K562 (cell line): ENCODE results near the gene SSR2. TPM values are rescaled to one million over a fixed set of nuclear protein-coding genes. Genes with fewer than 3 reads are reported as not detected.

Experiments
- ELF1 ChIP-seq: fragments of 200-800 bp; sonication (Bioruptor generic); IDR thresholded peaks from 2 replicates; pipeline ENCODE4 v1.6.1; 2016; ENCODE audit warnings: missing genetic modification characterization, missing compliant biosample characterization
- ESRRA ChIP-seq: fragments of 450-650 bp; IDR thresholded peaks from 2 replicates; pipeline ENCODE4 v1.6.1; 2014; ENCODE audit warnings: low read depth, mild to moderate bottlenecking, moderate library complexity, borderline replicate concordance
- FOS ChIP-seq: IDR thresholded peaks from 3 replicates; pipeline ENCODE4 v1.6.1; 2011; ENCODE audit not compliant: insufficient read length; ENCODE audit errors: extremely low read depth
- GTF2E2 ChIP-seq: fragments of 200-800 bp; sonication (Bioruptor generic); IDR thresholded peaks from 2 replicates; pipeline ENCODE4 v1.6.1; 2016; ENCODE audit warnings: missing genetic modification characterization, missing compliant biosample characterization
- HLTF ChIP-seq: fragments of 450-650 bp; IDR thresholded peaks from 2 replicates; pipeline ENCODE4 v1.6.1; 2016
- HNRNPH1 ChIP-seq: fragments of 200-400 bp; formaldehyde crosslinking; optimal IDR thresholded peaks from 2 replicates; pipeline ENCODE3; 2017; ENCODE audit warnings: low read depth, mild to moderate bottlenecking, low read length, moderate library complexity
- HNRNPK ChIP-seq: fragments of 200-400 bp; formaldehyde crosslinking; IDR thresholded peaks from one replicate; pipeline ENCODE4 v1.6.1; 2018; ENCODE audit warnings: mild to moderate bottlenecking, low read depth, low read length; ENCODE audit not compliant: poor library complexity, severe bottlenecking
- MBD2 ChIP-seq: sonication (generic); IDR thresholded peaks from 2 replicates; pipeline ENCODE4 v1.6.1; 2016; ENCODE audit warnings: low read depth, borderline replicate concordance
- POLR2AphosphoS5 ChIP-seq: IDR thresholded peaks from 2 replicates; pipeline ENCODE4 v1.6.1; 2011; ENCODE audit warnings: mild to moderate bottlenecking, low read depth, low read length, moderate library complexity; ENCODE audit not compliant: control insufficient read depth, insufficient read depth
- RBM17 ChIP-seq: fragments of 200-400 bp; formaldehyde crosslinking; IDR thresholded peaks from 2 replicates; pipeline ENCODE4 v1.6.1; 2017; ENCODE audit warnings: low read depth, mild to moderate bottlenecking, low read length, borderline replicate concordance
- RNF2 ChIP-seq: sonication (generic); IDR thresholded peaks from 2 replicates; pipeline ENCODE4 v1.6.1; 2016
- SIN3B ChIP-seq: fragments of 450-650 bp; IDR thresholded peaks from 2 replicates; pipeline ENCODE4 v1.6.1; 2017; ENCODE audit warnings: low read depth, mild to moderate bottlenecking, moderate library complexity
- SNRNP70 ChIP-seq: fragments of 200-400 bp; formaldehyde crosslinking; optimal IDR thresholded peaks from 2 replicates; pipeline ENCODE3; 2017; ENCODE audit warnings: low read depth, low read length
- TAF1 ChIP-seq: IDR thresholded peaks from 2 replicates; pipeline ENCODE4 v1.6.1; 2011; ENCODE audit warnings: mild to moderate bottlenecking, low read length, moderate library complexity; ENCODE audit not compliant: insufficient read depth, control insufficient read depth, severe bottlenecking; ENCODE audit errors: extremely low read depth
- TRIM24 ChIP-seq, 2 experiments: fragments of 450-650 bp; IDR thresholded peaks; 2 replicates each; pipeline ENCODE4 v1.6.1; 2016
- ZKSCAN8 ChIP-seq: fragments of 200-800 bp; sonication (Bioruptor generic); IDR thresholded peaks from 2 replicates; pipeline ENCODE4 v1.6.1; 2016; ENCODE audit warnings: missing genetic modification characterization, missing compliant biosample characterization
- ZNF133 ChIP-seq: fragments of 250-450 bp; sonication (Bioruptor Pico); IDR thresholded peaks from 2 replicates; pipeline ENCODE4 v1.4.0; 2020; ENCODE audit warnings: mild to moderate bottlenecking
- ZNF217 ChIP-seq: sonication (generic); formaldehyde crosslinking; IDR thresholded peaks from 2 replicates; pipeline ENCODE4 v1.8.0; 2022; ENCODE audit warnings: mild to moderate bottlenecking, missing genetic modification reagents
- ZNF3 ChIP-seq: fragments of 250-450 bp; sonication (Bioruptor Pico); IDR thresholded peaks from 2 replicates; pipeline ENCODE4 v1.5.0; 2021; ENCODE audit warnings: mild to moderate bottlenecking, moderate library complexity
- ZSCAN32 ChIP-seq: fragments of 450-650 bp; formaldehyde crosslinking; IDR thresholded peaks from 2 replicates; pipeline ENCODE4 v1.4.0; 2020; ENCODE audit warnings: mild to moderate bottlenecking, moderate library complexity
- polyA plus RNA-seq, 8 experiments: library from polyadenylated mRNA; depleted of rRNA in 4 of 8; stranded (reverse) in 5 of 8; unstranded in 3 of 8; fragments of >200 nt; fragmentation: Nextera tagmentation in 2 of 8; fragmentation: Illumina TruSeq in 1 of 8; extraction: Ambion mirVana in 2 of 8; extraction: Trizol in 1 of 8; gene quantifications; 2 replicates each; pipeline versions ENCODE4 v1.2.1 to v1.2.3, GENCODE V29; 2011 to 2014; ENCODE audit warnings: inconsistent platforms in 1 of 8, missing spikeins in 1 of 8
- total RNA-seq, 7 experiments: library from RNA; depleted of rRNA in 6 of 7; stranded (reverse); fragments of >200 nt in 6 of 7; fragmentation: Illumina TruSeq in 2 of 7; extraction: Trizol in 2 of 7; gene quantifications; 2 replicates each; pipeline versions ENCODE4 v1.2.1 to v1.2.3, GENCODE V29; 2011 to 2021; ENCODE audit warnings: low replicate concordance in 1 of 7
- TF ChIP-seq, protein P1 (sequence below), 2 experiments: fragments of 450-650 bp; conservative IDR thresholded peaks; 2 replicates each; pipeline ENCODE4 v1.6.1; 2017; ENCODE audit warnings: mild to moderate bottlenecking in 2 of 2, moderate library complexity in 2 of 2
- TF ChIP-seq, protein P2 (sequence below), 2 experiments: fragments of 450-650 bp in 1 of 2; sonication (generic) in 1 of 2; formaldehyde crosslinking; conservative IDR thresholded peaks; 2 replicates each; pipeline versions ENCODE4 v1.4.0 to v1.8.1; 2020 to 2022; ENCODE audit warnings: mild to moderate bottlenecking in 1 of 2, missing genetic modification reagents in 1 of 2
- TF ChIP-seq, protein P3 (sequence below), 2 experiments: fragments of 450-650 bp in 1 of 2; sonication (generic) in 1 of 2; formaldehyde crosslinking in 1 of 2; IDR thresholded peaks in 1 of 2; conservative IDR thresholded peaks in 1 of 2; 2 replicates each; pipeline versions ENCODE4 v1.6.1 to v1.8.1; 2016 to 2023; ENCODE audit warnings: mild to moderate bottlenecking in 2 of 2, moderate library complexity in 2 of 2, inconsistent platforms in 1 of 2, missing genetic modification reagents in 1 of 2
- TF ChIP-seq, protein P4 (sequence below): fragments of 450-650 bp; formaldehyde crosslinking; IDR thresholded peaks from 2 replicates; pipeline ENCODE4 v1.4.0; 2020; ENCODE audit warnings: mild to moderate bottlenecking, moderate library complexity

The SSR2 gene
- total and polyA plus RNA-seq, 9 of the 15 experiments (the other 6 are each of a cell fraction or from before 2014, with no cell fraction given) = 161 to 411 (median 240) TPM

DNA sequence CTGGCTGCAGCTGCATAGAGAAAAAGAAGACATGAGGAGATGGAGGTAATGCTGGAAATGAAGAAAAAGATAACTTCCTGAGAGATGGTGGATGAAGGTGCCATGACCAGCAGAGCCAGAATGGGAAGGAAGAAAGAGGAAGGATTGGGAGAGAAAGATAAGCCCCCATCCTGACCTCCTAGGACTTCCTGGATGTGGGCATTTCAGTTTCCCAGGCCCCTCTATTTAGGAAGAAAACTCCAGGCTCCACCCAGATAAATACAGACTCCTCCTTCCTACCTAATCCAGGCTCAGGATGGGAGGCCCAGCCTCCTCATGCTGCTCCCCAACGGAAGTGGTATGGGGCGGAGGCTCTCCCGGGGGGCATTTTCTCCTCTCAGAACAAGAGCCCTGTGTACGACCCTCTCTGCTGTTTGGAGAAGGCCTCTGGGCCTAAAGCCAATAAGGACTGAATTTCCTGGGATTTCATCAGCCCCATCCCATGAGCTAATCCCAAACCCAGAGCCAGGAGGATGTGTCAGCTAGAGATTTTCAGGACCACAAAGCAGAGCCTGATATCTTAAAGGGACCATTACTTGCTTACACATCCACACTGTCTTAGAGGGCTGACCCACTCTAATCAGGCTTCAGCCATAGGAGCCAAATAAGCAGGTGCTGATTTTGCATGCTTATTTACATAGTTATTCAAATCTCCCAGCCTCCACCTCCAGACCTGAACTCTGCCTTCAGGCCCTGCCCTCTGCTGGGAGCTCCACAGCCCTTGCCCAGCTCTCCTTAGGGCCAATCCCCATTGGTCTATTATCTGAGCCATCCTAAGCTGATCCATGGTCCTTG lies 37.3 kb downstream of the SSR2 start (continued):
- TF ChIP-seq SNRNP70 = no peak
- TF ChIP-seq, protein P1, sequence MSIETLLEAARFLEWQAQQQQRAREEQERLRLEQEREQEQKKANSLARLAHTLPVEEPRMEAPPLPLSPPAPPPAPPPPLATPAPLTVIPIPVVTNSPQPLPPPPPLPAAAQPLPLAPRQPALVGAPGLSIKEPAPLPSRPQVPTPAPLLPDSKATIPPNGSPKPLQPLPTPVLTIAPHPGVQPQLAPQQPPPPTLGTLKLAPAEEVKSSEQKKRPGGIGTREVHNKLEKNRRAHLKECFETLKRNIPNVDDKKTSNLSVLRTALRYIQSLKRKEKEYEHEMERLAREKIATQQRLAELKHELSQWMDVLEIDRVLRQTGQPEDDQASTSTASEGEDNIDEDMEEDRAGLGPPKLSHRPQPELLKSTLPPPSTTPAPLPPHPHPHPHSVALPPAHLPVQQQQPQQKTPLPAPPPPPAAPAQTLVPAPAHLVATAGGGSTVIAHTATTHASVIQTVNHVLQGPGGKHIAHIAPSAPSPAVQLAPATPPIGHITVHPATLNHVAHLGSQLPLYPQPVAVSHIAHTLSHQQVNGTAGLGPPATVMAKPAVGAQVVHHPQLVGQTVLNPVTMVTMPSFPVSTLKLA (conservative IDR thresholded peaks at IDR 0.05) = 0 out of 4 replicates have a peak, but pooled peaks of 1 of the 2 experiments have one; percentile 24
- TF ChIP-seq, protein P2, sequence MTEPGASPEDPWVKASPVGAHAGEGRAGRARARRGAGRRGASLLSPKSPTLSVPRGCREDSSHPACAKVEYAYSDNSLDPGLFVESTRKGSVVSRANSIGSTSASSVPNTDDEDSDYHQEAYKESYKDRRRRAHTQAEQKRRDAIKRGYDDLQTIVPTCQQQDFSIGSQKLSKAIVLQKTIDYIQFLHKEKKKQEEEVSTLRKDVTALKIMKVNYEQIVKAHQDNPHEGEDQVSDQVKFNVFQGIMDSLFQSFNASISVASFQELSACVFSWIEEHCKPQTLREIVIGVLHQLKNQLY (CRISPR knock-in tag; conservative IDR thresholded peaks at IDR 0.05) = no peak
- no peak for TF ChIP-seq ZNF133 (CRISPR knock-in tag)
- no peak for TF ChIP-seq HNRNPK
- TF ChIP-seq ZNF3 = no peak
- no peak; the same call in none of the 2 replicates for TF ChIP-seq ELF1 (tag)
- peak; percentile 42; the same call in 1 of the 2 replicates for TF ChIP-seq ESRRA
- TF ChIP-seq, protein P3, sequence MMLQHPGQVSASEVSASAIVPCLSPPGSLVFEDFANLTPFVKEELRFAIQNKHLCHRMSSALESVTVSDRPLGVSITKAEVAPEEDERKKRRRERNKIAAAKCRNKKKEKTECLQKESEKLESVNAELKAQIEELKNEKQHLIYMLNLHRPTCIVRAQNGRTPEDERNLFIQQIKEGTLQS (IDR thresholded peaks at IDR 0.05) = peak; percentile 93
- TF ChIP-seq, protein P3 (CRISPR knock-in tag; conservative IDR thresholded peaks at IDR 0.05) = no peak
- no peak for TF ChIP-seq MBD2
- no peak for TF ChIP-seq ZSCAN32 (CRISPR knock-in tag)
- TF ChIP-seq POLR2AphosphoS5 = 0 out of 2 replicates have a peak, but pooled peaks have one; percentile 9
- no peak for TF ChIP-seq RBM17
- no peak for TF ChIP-seq TAF1
- TF ChIP-seq ZNF217 (CRISPR knock-in tag) = no peak
- TF ChIP-seq, protein P4, sequence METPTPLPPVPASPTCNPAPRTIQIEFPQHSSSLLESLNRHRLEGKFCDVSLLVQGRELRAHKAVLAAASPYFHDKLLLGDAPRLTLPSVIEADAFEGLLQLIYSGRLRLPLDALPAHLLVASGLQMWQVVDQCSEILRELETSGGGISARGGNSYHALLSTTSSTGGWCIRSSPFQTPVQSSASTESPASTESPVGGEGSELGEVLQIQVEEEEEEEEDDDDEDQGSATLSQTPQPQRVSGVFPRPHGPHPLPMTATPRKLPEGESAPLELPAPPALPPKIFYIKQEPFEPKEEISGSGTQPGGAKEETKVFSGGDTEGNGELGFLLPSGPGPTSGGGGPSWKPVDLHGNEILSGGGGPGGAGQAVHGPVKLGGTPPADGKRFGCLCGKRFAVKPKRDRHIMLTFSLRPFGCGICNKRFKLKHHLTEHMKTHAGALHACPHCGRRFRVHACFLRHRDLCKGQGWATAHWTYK (CRISPR knock-in tag) = no peak
- TF ChIP-seq RNF2 = no peak
- no peak for TF ChIP-seq GTF2E2 (tag)
- TF ChIP-seq SIN3B = no peak
- TF ChIP-seq TRIM24 (IDR thresholded peaks at IDR 0.05) = peak; percentile 39 to 83; a peak in 2 of 4 replicates
- TF ChIP-seq ZKSCAN8 (CRISPR knock-in tag) = peak; percentile 39; the same call in 1 of the 2 replicates
- no peak for TF ChIP-seq HLTF
- no peak for TF ChIP-seq FOS
- no peak for TF ChIP-seq HNRNPH1
